ENCODE results near the gene SWAP70. TPM values are rescaled to one million over a fixed set of nuclear protein-coding genes. Genes with fewer than 3 reads are reported as not detected.

SWAP70 gene
- total RNA-seq, 2 experiments from 2014 or later: 9.0 to 10.3 TPM

DNA sequence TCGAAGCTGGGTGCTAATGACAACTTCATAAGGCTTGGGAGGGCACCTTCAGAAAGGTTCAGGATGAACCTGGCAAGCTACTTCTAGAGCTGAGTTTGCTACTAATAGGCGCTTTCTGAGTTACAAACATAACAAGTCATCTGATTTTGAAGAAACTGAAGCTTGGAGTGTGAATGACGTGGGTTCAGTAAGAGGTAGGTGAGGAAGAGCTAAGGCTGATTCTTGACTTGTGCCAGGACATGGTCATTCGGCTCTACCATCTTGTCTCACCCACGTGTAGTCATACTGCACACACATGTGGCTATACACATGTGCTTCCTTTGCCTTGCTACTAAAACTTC is 56.4 kb downstream of the SWAP70 start:
- H3K27me3 Mint-ChIP-seq: peaks cover 2% of the 10 kb centered on the region
- peaks cover 8% of the 10 kb centered on the region for H3K9me3 Mint-ChIP-seq
- ChIA-PET POLR2A (no interaction called here), CTCF (interaction anchor here (0.6 to 1.3 kb wide), 4 partner anchors 17 to 119 kb away, joined by 3 read pairs; no protein-coding TSS in a partner anchor)
- H3K27ac Mint-ChIP-seq: peak overlapping the region; percentile 67
- H3K4me1 Mint-ChIP-seq: peaks cover 28% of the 10 kb centered on the region
- H3K4me3 Mint-ChIP-seq: no peak overlapping the region
- DNase-seq: no peak
- peaks cover 22% of the 10 kb centered on the region for H3K36me3 Mint-ChIP-seq (ENCODE audit: low read depth)

- peaks cover 21% of the 10 kb centered on the region for H3K4me1 Mint-ChIP-seq
- H3K27ac Mint-ChIP-seq: no peak overlapping the region
- ChIA-PET CTCF (interaction anchor here (0.6 to 1.9 kb wide), 3 partner anchors 11 to 549 kb away, joined by 3 to 5 read pairs (median 3); no protein-coding TSS in a partner anchor), POLR2A (no interaction called here)
- DNase-seq: no peak
- peaks cover 2% of the 10 kb centered on the region for H3K27me3 Mint-ChIP-seq
- H3K36me3 Mint-ChIP-seq (ENCODE audit: low read depth): peaks cover 6% of the 10 kb centered on the region
- no peaks in the 10 kb centered on the region for H3K9me3 Mint-ChIP-seq
- H3K4me3 Mint-ChIP-seq: no peak overlapping the region
Observed at GRCh38 chr11:9722023-9722422, 58.1 kb downstream of the SWAP70 start.

- peaks cover 20% of the 10 kb centered on the region for H3K4me1 Mint-ChIP-seq
- no peak overlapping the region for H3K4me3 Mint-ChIP-seq
- H3K27ac Mint-ChIP-seq: no peak overlapping the region
- DNase-seq: no peak
- no peaks in the 10 kb centered on the region for H3K9me3 Mint-ChIP-seq
- H3K36me3 Mint-ChIP-seq (ENCODE audit: low read depth): peaks cover 6% of the 10 kb centered on the region
- POLR2A ChIA-PET: no interaction called here
- CTCF ChIA-PET: interaction anchor here (1.0 kb wide), 1 partner anchor 87 kb away, joined by 3 read pairs; no protein-coding TSS in a partner anchor
- peaks cover 2% of the 10 kb centered on the region for H3K27me3 Mint-ChIP-seq
Observed at GRCh38 chr11:9722893-9723292, 59.0 kb downstream of the SWAP70 start.

- H3K9me3 Mint-ChIP-seq: no peaks in the 10 kb centered on the region
- peaks cover 5% of the 10 kb centered on the region for H3K36me3 Mint-ChIP-seq (ENCODE audit: low read depth)
- DNase-seq: no peak
- no peak overlapping the region for H3K4me3 Mint-ChIP-seq
- peaks cover 2% of the 10 kb centered on the region for H3K4me1 Mint-ChIP-seq
- ChIA-PET CTCF (interaction anchor here (2.0 kb wide), 1 partner anchor 22 kb away, joined by 9 read pairs; no protein-coding TSS in a partner anchor), POLR2A (no interaction called here)
- H3K27ac Mint-ChIP-seq: no peak overlapping the region
- H3K27me3 Mint-ChIP-seq: peaks cover 2% of the 10 kb centered on the region
Observed at GRCh38 chr11:9726321-9727022, 62.6 kb downstream of the SWAP70 start.

- Mint-ChIP-seq H3K27ac (no peak overlapping the region), H3K4me1 (peaks cover 2% of the 10 kb centered on the region), H3K9me3 (no peaks in the 10 kb centered on the region), H3K36me3 (ENCODE audit: low read depth) (peaks cover 6% of the 10 kb centered on the region), H3K4me3 (no peak overlapping the region), H3K27me3 (no peaks in the 10 kb centered on the region)
- POLR2A ChIA-PET: no interaction called here
- no peak for DNase-seq
- CTCF ChIA-PET: no interaction called here
Observed at GRCh38 chr11:9728058-9728457, 64.2 kb downstream of the SWAP70 start.

- Mint-ChIP-seq H3K27me3 (no peaks in the 10 kb centered on the region), H3K4me1 (peaks cover 2% of the 10 kb centered on the region), H3K36me3 (ENCODE audit: low read depth) (peaks cover 22% of the 10 kb centered on the region), H3K27ac (no peak overlapping the region), H3K9me3 (peaks cover 7% of the 10 kb centered on the region), H3K4me3 (no peak overlapping the region)
- no peak for DNase-seq
- CTCF ChIA-PET: interaction anchor here (0.6 kb wide), 1 partner anchor 575 kb away, joined by 3 read pairs; no protein-coding TSS in a partner anchor
- POLR2A ChIA-PET: no interaction called here
Observed at GRCh38 chr11:9731256-9731655, 67.4 kb downstream of the SWAP70 start.

DNA sequence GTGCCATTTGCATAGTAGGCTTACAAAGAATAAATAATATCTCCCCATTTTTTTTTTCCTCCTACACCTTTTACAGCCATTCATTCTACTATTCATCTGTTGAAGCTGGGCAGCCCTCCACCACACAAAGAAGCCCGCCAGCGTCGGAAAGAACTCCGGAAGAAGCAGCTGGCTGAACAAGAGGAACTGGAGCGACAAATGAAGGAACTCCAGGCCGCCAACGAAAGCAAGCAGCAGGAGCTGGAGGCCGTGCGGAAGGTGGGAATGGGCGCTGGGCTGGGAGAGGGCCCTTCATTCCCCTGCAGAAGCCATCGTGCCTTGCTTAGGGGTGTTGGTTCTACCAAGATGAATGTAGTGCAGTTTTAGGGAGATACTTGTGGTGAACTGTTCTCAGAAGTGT is 68.6 kb downstream of the SWAP70 start:
- H3K27ac Mint-ChIP-seq: no peak overlapping the region
- peaks cover 29% of the 10 kb centered on the region for H3K36me3 Mint-ChIP-seq (ENCODE audit: low read depth)
- H3K4me3 Mint-ChIP-seq: no peak overlapping the region
- no peak for DNase-seq
- ChIA-PET CTCF (interaction anchor here (1.0 to 1.7 kb wide), 2 partner anchors 11 to 17 kb away, joined by 5 read pairs; no protein-coding TSS in a partner anchor), POLR2A (no interaction called here)
- peaks cover 11% of the 10 kb centered on the region for H3K9me3 Mint-ChIP-seq
- no peaks in the 10 kb centered on the region for H3K4me1 Mint-ChIP-seq
- no peaks in the 10 kb centered on the region for H3K27me3 Mint-ChIP-seq

- no peak for DNase-seq
- ChIA-PET CTCF (interaction anchor here (1.5 to 1.7 kb wide), 2 partner anchors 12 kb away, joined by 3 to 5 read pairs; no protein-coding TSS in a partner anchor), POLR2A (no interaction called here)
- peaks cover 32% of the 10 kb centered on the region for H3K36me3 Mint-ChIP-seq (ENCODE audit: low read depth)
- no peak overlapping the region for H3K27ac Mint-ChIP-seq
- peaks cover 11% of the 10 kb centered on the region for H3K9me3 Mint-ChIP-seq
- H3K4me3 Mint-ChIP-seq: no peak overlapping the region
- no peaks in the 10 kb centered on the region for H3K27me3 Mint-ChIP-seq
- H3K4me1 Mint-ChIP-seq: peaks cover 3% of the 10 kb centered on the region
Observed at GRCh38 chr11:9733212-9733611, 69.3 kb downstream of the SWAP70 start.

DNA sequence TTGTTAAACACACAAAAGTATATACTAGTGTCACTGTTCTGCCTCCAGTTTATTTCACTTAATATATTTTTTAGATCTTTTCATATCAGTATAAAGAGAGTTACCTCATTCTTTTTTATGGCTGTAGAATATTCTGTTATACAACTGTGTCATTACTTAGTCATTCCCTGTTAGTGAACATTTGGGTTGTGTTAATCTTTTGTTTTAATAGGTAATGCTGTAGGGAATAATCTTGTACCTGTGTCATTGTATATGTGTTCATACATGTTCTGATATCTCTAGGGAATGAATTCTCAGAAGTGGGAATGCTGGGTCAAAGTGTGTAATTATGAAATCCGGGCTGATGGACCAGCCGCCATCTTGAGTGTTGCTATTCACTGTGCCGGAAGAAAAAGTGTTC is 71.4 kb downstream of the SWAP70 start:
- no peak overlapping the region for H3K27ac Mint-ChIP-seq
- H3K4me3 Mint-ChIP-seq: no peak overlapping the region

GRCh38 chr11:9735919-9736318 is 72.0 kb downstream of the SWAP70 start:
- ChIA-PET POLR2A (no interaction called here), CTCF (interaction anchor here (0.6 to 2.3 kb wide), 2 partner anchors 13 to 16 kb away, joined by 3 to 12 read pairs; no protein-coding TSS in a partner anchor)
- H3K4me3 Mint-ChIP-seq: no peak overlapping the region
- no peak overlapping the region for H3K27ac Mint-ChIP-seq
- peaks cover 11% of the 10 kb centered on the region for H3K9me3 Mint-ChIP-seq
- no peak for DNase-seq
- no peaks in the 10 kb centered on the region for H3K27me3 Mint-ChIP-seq
- peaks cover 44% of the 10 kb centered on the region for H3K36me3 Mint-ChIP-seq (ENCODE audit: low read depth)
- peaks cover 24% of the 10 kb centered on the region for H3K4me1 Mint-ChIP-seq

More for the DNA sequence above, 71.4 kb downstream of the SWAP70 start:
- DNase-seq: no peak
- Mint-ChIP-seq H3K27me3 (no peaks in the 10 kb centered on the region), H3K4me1 (peaks cover 21% of the 10 kb centered on the region), H3K9me3 (peaks cover 11% of the 10 kb centered on the region), H3K36me3 (ENCODE audit: low read depth) (peaks cover 41% of the 10 kb centered on the region)
- ChIA-PET POLR2A (no interaction called here), CTCF (interaction anchor here (0.8 to 2.3 kb wide), 2 partner anchors 13 to 14 kb away, joined by 4 to 12 read pairs; no protein-coding TSS in a partner anchor)

- Mint-ChIP-seq H3K36me3 (ENCODE audit: low read depth) (peaks cover 46% of the 10 kb centered on the region), H3K4me3 (no peak overlapping the region), H3K27me3 (no peaks in the 10 kb centered on the region), H3K9me3 (peaks cover 11% of the 10 kb centered on the region), H3K27ac (no peak overlapping the region), H3K4me1 (peaks cover 24% of the 10 kb centered on the region)
- no peak for DNase-seq
- ChIA-PET CTCF (interaction anchor here (0.6 to 2.3 kb wide), 3 partner anchors 12 to 17 kb away, joined by 3 to 12 read pairs (median 3); no protein-coding TSS in a partner anchor), POLR2A (no interaction called here)
Observed at GRCh38 chr11:9736365-9736764, 72.5 kb downstream of the SWAP70 start.

DNA sequence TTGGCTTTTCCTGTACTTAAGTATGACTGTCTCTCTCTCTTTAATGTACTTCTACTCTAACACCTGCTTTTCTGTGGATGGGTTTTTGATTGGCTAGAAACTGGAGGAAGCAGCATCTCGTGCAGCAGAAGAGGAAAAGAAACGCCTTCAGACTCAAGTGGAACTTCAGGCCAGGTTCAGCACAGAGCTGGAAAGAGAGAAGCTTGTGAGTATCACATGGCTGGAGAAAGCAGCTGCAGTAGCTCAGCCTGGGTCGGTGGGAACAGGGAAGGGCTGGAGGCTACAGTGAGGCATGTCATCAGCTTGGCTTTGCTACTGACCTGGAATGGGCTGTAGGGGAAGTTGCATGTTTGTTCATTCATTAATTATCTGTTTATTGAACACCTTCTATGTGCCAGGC is 74.2 kb downstream of the SWAP70 start:
- peaks cover 24% of the 10 kb centered on the region for H3K4me1 Mint-ChIP-seq
- no peaks in the 10 kb centered on the region for H3K27me3 Mint-ChIP-seq
- POLR2A ChIA-PET: no interaction called here
- no peak overlapping the region for H3K27ac Mint-ChIP-seq
- H3K9me3 Mint-ChIP-seq: peaks cover 11% of the 10 kb centered on the region
- CTCF ChIA-PET: no interaction called here
- H3K4me3 Mint-ChIP-seq: no peak overlapping the region
- no peak for DNase-seq
- peaks cover 51% of the 10 kb centered on the region for H3K36me3 Mint-ChIP-seq (ENCODE audit: low read depth)

DNA sequence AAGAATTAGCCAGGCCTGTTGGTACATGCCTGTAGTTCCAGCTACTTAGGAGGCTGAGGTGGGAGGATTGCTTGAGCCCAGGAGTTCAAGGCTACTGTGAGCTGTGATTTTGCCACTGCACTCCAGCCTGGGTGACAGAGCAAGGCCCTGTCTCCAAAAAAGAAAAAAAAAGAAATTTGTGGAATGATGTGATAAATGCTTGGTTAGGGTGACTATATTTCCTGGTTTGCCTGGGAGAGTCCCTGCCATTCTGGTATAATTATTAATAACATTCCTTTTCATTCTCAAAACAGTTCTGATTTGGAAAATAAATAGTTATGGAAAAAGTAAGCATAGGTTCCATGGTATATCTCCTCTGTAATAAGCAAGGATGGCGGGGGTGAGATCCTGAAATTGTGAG is 74.8 kb downstream of the SWAP70 start:
- no peak overlapping the region for H3K4me3 Mint-ChIP-seq
- DNase-seq: no peak
- H3K4me1 Mint-ChIP-seq: peaks cover 24% of the 10 kb centered on the region
- peak overlapping the region; percentile 76 for H3K27ac Mint-ChIP-seq
- peaks cover 11% of the 10 kb centered on the region for H3K9me3 Mint-ChIP-seq
- no peaks in the 10 kb centered on the region for H3K27me3 Mint-ChIP-seq
- ChIA-PET CTCF (interaction anchor here (0.6 kb wide), 2 partner anchors 14 to 969 kb away, joined by 3 read pairs; no protein-coding TSS in a partner anchor), POLR2A (no interaction called here)
- peaks cover 51% of the 10 kb centered on the region for H3K36me3 Mint-ChIP-seq (ENCODE audit: low read depth)
